HG03025 (cell line): ENCODE data around the gene TNIP2.

Experiments
- ATAC-seq: cut with Tn5 transposase; IDR thresholded peaks from one replicate; pipeline ENCODE4 v1.9.1; 2021; ENCODE audit warnings: mild to moderate bottlenecking, moderate library complexity; ENCODE audit not compliant: unreplicated experiment, low FRiP score

Gene TNIP2

GRCh38 chr4:2794486-2795299 is 38.6 kb upstream of the TNIP2 start:
- ATAC-seq = no peak

- ATAC-seq = no peak
Measured at GRCh38 chr4:2793586-2794485, 37.7 kb upstream of the TNIP2 start.

GRCh38 chr4:2792711-2793585 is 36.8 kb upstream of the TNIP2 start, which contains the start of gene SH3BP2:
TSS of gene SH3BP2 (plus strand) at chr4:2793085. CDS start at chr4:2820618, 27,533 bp downstream.
- no peak for ATAC-seq

GRCh38 chr4:2792396-2792710 is 36.2 kb upstream of the TNIP2 start:
- ATAC-seq = no peak

- ATAC-seq = no peak
Measured at GRCh38 chr4:2791518-2792395, 35.6 kb upstream of the TNIP2 start.

GRCh38 chr4:2790583-2791517 is 34.7 kb upstream of the TNIP2 start:
- ATAC-seq = no peak

GRCh38 chr4:2789793-2790582 is 33.9 kb upstream of the TNIP2 start:
- no peak for ATAC-seq

- no peak for ATAC-seq
Measured at GRCh38 chr4:2789351-2789750, 33.2 kb upstream of the TNIP2 start.

- no peak for ATAC-seq
Measured at GRCh38 chr4:2788532-2789103, 32.5 kb upstream of the TNIP2 start.

GRCh38 chr4:2788101-2788500 is 32.0 kb upstream of the TNIP2 start:
- ATAC-seq = no peak

- peak; percentile 57 for ATAC-seq
Measured at GRCh38 chr4:2787230-2788100, 31.3 kb upstream of the TNIP2 start.

- no peak for ATAC-seq
Measured at GRCh38 chr4:2786794-2787229, 30.7 kb upstream of the TNIP2 start.

GRCh38 chr4:2786152-2786671 is 30.1 kb upstream of the TNIP2 start:
- no peak for ATAC-seq

- ATAC-seq = no peak
Measured at GRCh38 chr4:2785613-2786012, 29.5 kb upstream of the TNIP2 start.

GRCh38 chr4:2783790-2784189 is 27.7 kb upstream of the TNIP2 start:
- ATAC-seq = no peak

- ATAC-seq = no peak
Measured at GRCh38 chr4:2781911-2782310, 25.8 kb upstream of the TNIP2 start.
